ENCODE data around the gene TMEM147. TPM values are rescaled to one million over a fixed set of nuclear protein-coding genes. Genes with fewer than 3 reads are reported as not detected.
A peak's percentile ranks its signal among the peaks of the same experiment; 100 is the strongest.

TMEM147 gene
- total and polyA plus RNA-seq, 2 of the 13 experiments (the other 11 are each of a cell fraction or from before 2014, with no cell fraction given), result 141 to 176 TPM

GRCh38 chr19:35509861-35510625, 35.4 kb upstream of the TMEM147 start (continued):
- TF ChIP-seq, protein P1, sequence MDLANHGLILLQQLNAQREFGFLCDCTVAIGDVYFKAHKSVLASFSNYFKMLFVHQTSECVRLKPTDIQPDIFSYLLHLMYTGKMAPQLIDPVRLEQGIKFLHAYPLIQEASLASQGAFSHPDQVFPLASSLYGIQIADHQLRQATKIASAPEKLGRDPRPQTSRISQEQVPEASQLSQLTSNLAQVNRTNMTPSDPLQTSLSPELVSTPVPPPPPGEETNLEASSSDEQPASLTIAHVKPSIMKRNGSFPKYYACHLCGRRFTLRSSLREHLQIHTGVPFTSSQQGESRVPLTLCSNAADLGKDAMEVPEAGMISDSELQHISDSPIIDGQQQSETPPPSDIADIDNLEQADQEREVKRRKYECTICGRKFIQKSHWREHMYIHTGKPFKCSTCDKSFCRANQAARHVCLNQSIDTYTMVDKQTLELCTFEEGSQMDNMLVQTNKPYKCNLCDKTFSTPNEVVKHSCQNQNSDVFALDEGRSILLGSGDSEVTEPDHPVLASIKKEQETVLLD (CRISPR knock-in tag; IDR thresholded peaks at IDR 0.05; ENCODE audit: low read depth), result no peak
- TF ChIP-seq CAMTA2 (CRISPR knock-in tag; IDR thresholded peaks at IDR 0.05; ENCODE audit: borderline replicate concordance), result 0 out of 2 replicates have a peak, but pooled peaks have one; percentile 18
- TF ChIP-seq MAFF (IDR thresholded peaks at IDR 0.05; ENCODE audit: low read depth, low read length), result no peak
- no peak for TF ChIP-seq LCORL (IDR thresholded peaks at IDR 0.05)
- TF ChIP-seq LCORL (CRISPR knock-in tag; IDR thresholded peaks at IDR 0.05), result peak; percentile 69
- no peak for TF ChIP-seq ZNF704 (CRISPR knock-in tag; IDR thresholded peaks at IDR 0.05; ENCODE audit: borderline replicate concordance)
- TF ChIP-seq HES4 (CRISPR knock-in tag; IDR thresholded peaks at IDR 0.05; ENCODE audit: borderline replicate concordance), result 0 out of 2 replicates have a peak, but pooled peaks have one; percentile 51
- TF ChIP-seq ZNF343 (CRISPR knock-in tag; IDR thresholded peaks at IDR 0.05), result 0 out of 2 replicates have a peak, but pooled peaks have one; percentile 54
- TF ChIP-seq MYC (CRISPR knock-in tag; IDR thresholded peaks at IDR 0.05; ENCODE audit: borderline replicate concordance), result peak; percentile 51; the same call in 1 of the 2 replicates
- TF ChIP-seq ARID2 (CRISPR knock-in tag; IDR thresholded peaks at IDR 0.05; ENCODE audit: borderline replicate concordance), result no peak
- no peak for TF ChIP-seq ZNF597 (CRISPR knock-in tag; IDR thresholded peaks at IDR 0.05)
- no peak for TF ChIP-seq ZNF30 (CRISPR knock-in tag; IDR thresholded peaks at IDR 0.05)
- TF ChIP-seq ZNF234 (CRISPR knock-in tag; conservative IDR thresholded peaks at IDR 0.05), result no peak
- TF ChIP-seq ZNF235 (CRISPR knock-in tag; IDR thresholded peaks at IDR 0.05; ENCODE audit: borderline replicate concordance), result no peak
- TF ChIP-seq, protein P2, sequence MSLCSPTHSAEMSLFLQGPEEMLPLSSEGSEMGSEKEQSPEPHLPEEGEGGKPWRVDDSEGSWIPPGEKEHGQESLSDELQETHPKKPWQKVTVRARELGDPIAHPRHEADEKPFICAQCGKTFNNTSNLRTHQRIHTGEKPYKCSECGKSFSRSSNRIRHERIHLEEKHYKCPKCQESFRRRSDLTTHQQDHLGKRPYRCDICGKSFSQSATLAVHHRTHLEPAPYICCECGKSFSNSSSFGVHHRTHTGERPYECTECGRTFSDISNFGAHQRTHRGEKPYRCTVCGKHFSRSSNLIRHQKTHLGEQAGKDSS (CRISPR knock-in tag; IDR thresholded peaks at IDR 0.05; ENCODE audit: borderline replicate concordance, low read depth), result no peak; the same call in 1 of the 2 replicates
- no peak; the same call in 1 of the 2 replicates for TF ChIP-seq MTA1 (CRISPR knock-in tag; IDR thresholded peaks at IDR 0.05; ENCODE audit: borderline replicate concordance)
- TF ChIP-seq AGO2 (optimal IDR thresholded peaks at IDR 0.05; ENCODE audit: low read depth, low read length), result no peak
- TF ChIP-seq KAT8 (CRISPR knock-in tag; IDR thresholded peaks at IDR 0.05), result peak; percentile 46; the same call in 1 of the 2 replicates
- 0 out of 2 replicates have a peak, but pooled peaks have one; percentile 13 for TF ChIP-seq BCL6 (CRISPR knock-in tag; IDR thresholded peaks at IDR 0.05)
- peak; percentile 75 for TF ChIP-seq HDAC1 (CRISPR knock-in tag; IDR thresholded peaks at IDR 0.05)
- TF ChIP-seq HOXA3 (CRISPR knock-in tag; IDR thresholded peaks at IDR 0.05), result peak; percentile 53
- peak; percentile 37; the same call in 1 of the 2 replicates for TF ChIP-seq FOXK1 (CRISPR knock-in tag; IDR thresholded peaks at IDR 0.05; ENCODE audit: borderline replicate concordance, low read depth)
- TF ChIP-seq MBNL3 (CRISPR knock-in tag; conservative IDR thresholded peaks at IDR 0.05), result no peak
- peak; percentile 77 for TF ChIP-seq PHF21A (CRISPR knock-in tag; IDR thresholded peaks at IDR 0.05)
- peak; percentile 82 for TF ChIP-seq ZFX (CRISPR knock-in tag; IDR thresholded peaks at IDR 0.05; ENCODE audit: low read depth)
- TF ChIP-seq ZNF441 (CRISPR knock-in tag; IDR thresholded peaks at IDR 0.05; ENCODE audit: borderline replicate concordance), result no peak
- no peak for TF ChIP-seq ZNF629 (CRISPR knock-in tag; conservative IDR thresholded peaks at IDR 0.05)

Measured in HepG2 (cell line).